Psoas muscle (tissue), 8 donors: ENCODE measurements around the gene XXYLT1. TPM values are rescaled to one million over a fixed set of nuclear protein-coding genes. Genes with fewer than 3 reads are reported as not detected.

Source experiments
- ATAC-seq, 4 donors: fragments of 200-7000 bp; cut with Tn5 transposase; one replicate each; pipeline ENCODE4 v1.9.1; 2020; ENCODE audit warnings: moderate library complexity in 3 of 4, mild to moderate bottlenecking in 2 of 4
- DNase-seq, 2 donors: peaks; one replicate each; pipeline ENCODE4 v3.0.0-alpha.2; 2020
- H3K27ac ChIP-seq: fragments of 200-600 bp; one replicate; pipeline ENCODE4 v1.8.0; 2022
- H3K27me3 ChIP-seq, 3 donors: fragments of 200-600 bp in 1 of 3; one replicate each; pipeline versions ENCODE4 v1.6.1 to v1.8.0; 2013 to 2022; ENCODE audit warnings: low read length in 2 of 3, mild to moderate bottlenecking in 2 of 3, moderate library complexity in 1 of 3; ENCODE audit not compliant: insufficient read depth in 3 of 3
- H3K36me3 ChIP-seq, 2 donors: fragments of 200-600 bp in 1 of 2; one replicate each; pipeline versions ENCODE4 v1.6.1 to v1.8.0; 2013 to 2022; ENCODE audit warnings: low read depth in 1 of 2, mild to moderate bottlenecking in 1 of 2, moderate library complexity in 1 of 2; ENCODE audit not compliant: insufficient read depth in 1 of 2
- H3K4me1 ChIP-seq: fragments of 200-600 bp; one replicate; pipeline ENCODE4 v1.8.0; 2022
- H3K4me3 ChIP-seq: fragments of 200-600 bp; one replicate; pipeline ENCODE4 v1.8.0; 2022; ENCODE audit warnings: mild to moderate bottlenecking
- H3K9me3 ChIP-seq: fragments of 200-600 bp; one replicate; pipeline ENCODE4 v1.8.0; 2022
- CTCF ChIP-seq: fragments of 200-600 bp; IDR thresholded peaks from one replicate; pipeline ENCODE4 v1.8.0; 2022; ENCODE audit warnings: antibody characterized with exemption
- WGBS, 3 donors: extraction: QIAGEN DNeasy Blood & Tissue Kit; methylation state at CpG; one replicate each; pipeline versions ENCODE4 v1.1.6 to v1.1.7; 2013; 5-methylcytosine and 5-hydroxymethylcytosine counted together
- intact Hi-C, 2 donors: fragments of 100-400 bp; cut with DNase I; formaldehyde crosslinking; loops; one replicate each; pipeline versions ENCODE4 v1.11.0 to v1.14.2; 2022
- polyA plus RNA-seq, 3 donors: library from polyadenylated mRNA; stranded (reverse); fragments of 200-250 nt; gene quantifications; one replicate each; pipeline ENCODE4 v1.2.3, GENCODE V29; 2013
- total RNA-seq, 4 donors: library from RNA; stranded (reverse); fragmentation: NEBNext Ultra II Directional in 2 of 4; extraction: Animal tissue kit (Norgen Biotek cat#: 25700) in 2 of 4; gene quantifications; one replicate each; pipeline versions ENCODE4 v1.2.1 to v1.2.4, GENCODE V29; 2021 to 2023
- donor health status: healthy with polysubstance abuse.
- donor health status: DM: no; HTN: no; CAD: no; lungs with moderate emphysema.
- donor health status: Bipolar disorder and iron deficiency.
- donor health status: healthy.
- donor health status: DM: yes; HTN: yes; CAD: no.
- donor health status: DM: no; HTN: no; CAD: no.
- donor health status: DM: no; HTN: no; CAD: no.
- donor health status: DM: yes; HTN: yes; CAD: no.

Gene XXYLT1
- total and polyA plus RNA-seq, 7 donors = 0.86 to 3.5 (median 1.8) TPM

- H3K27me3 ChIP-seq = no peaks in the 10 kb centered on the region
- intact Hi-C loops = no loop called here
- 57 to 68% (median 66%) methylated on average over 17 of the region's 17 CpGs for WGBS, 3 donors
- H3K9me3 ChIP-seq = no peaks in the 10 kb centered on the region
- H3K4me1 ChIP-seq = peaks cover 5% of the 10 kb centered on the region
- TF ChIP-seq CTCF = no peak
- H3K36me3 ChIP-seq = no peaks in the 10 kb centered on the region
- DNase-seq (peak in 1 of 2 donors; percentile 60), ATAC-seq (peak in 3 of 4 donors; percentile 43 to 78 (median 63))
- peak overlapping the region; percentile 74 for H3K27ac ChIP-seq
- H3K4me3 ChIP-seq = no peak overlapping the region
Observed at GRCh38 chr3:195178124-195178910, 92.6 kb downstream of the XXYLT1 start.

GRCh38 chr3:195177422-195178123, 93.4 kb downstream of the XXYLT1 start:
- H3K27ac ChIP-seq = no peak overlapping the region
- 95 to 98% (median 97%) methylated on average over 6 of the region's 6 CpGs for WGBS, 3 donors
- H3K9me3 ChIP-seq = no peaks in the 10 kb centered on the region
- no peaks in the 10 kb centered on the region for H3K27me3 ChIP-seq
- H3K4me1 ChIP-seq = peaks cover 8% of the 10 kb centered on the region
- no peaks in the 10 kb centered on the region for H3K36me3 ChIP-seq
- no peak for TF ChIP-seq CTCF
- DNase-seq = no peak
- intact Hi-C loops = no loop called here
- ATAC-seq = no peak
- no peak overlapping the region for H3K4me3 ChIP-seq

GRCh38 chr3:195176776-195177175, 94.2 kb downstream of the XXYLT1 start:
- ATAC-seq = no peak
- no peak overlapping the region for H3K27ac ChIP-seq
- no peak for DNase-seq
- no peaks in the 10 kb centered on the region for H3K9me3 ChIP-seq
- no peaks in the 10 kb centered on the region for H3K36me3 ChIP-seq
- WGBS, 3 donors = 95 to 97% (median 96%) methylated on average over 12 of the region's 12 CpGs
- intact Hi-C loops = no loop called here
- H3K4me1 ChIP-seq = peaks cover 16% of the 10 kb centered on the region
- no peak overlapping the region for H3K4me3 ChIP-seq
- no peak for TF ChIP-seq CTCF
- no peaks in the 10 kb centered on the region for H3K27me3 ChIP-seq

- H3K4me1 ChIP-seq = peaks cover 27% of the 10 kb centered on the region
- 94 to 95% (median 95%) methylated on average over 13 of the region's 13 CpGs for WGBS, 3 donors
- DNase-seq (no peak), ATAC-seq (no peak)
- H3K4me3 ChIP-seq = no peak overlapping the region
- intact Hi-C loops = no loop called here
- no peak for TF ChIP-seq CTCF
- no peak overlapping the region for H3K27ac ChIP-seq
- no peaks in the 10 kb centered on the region for H3K9me3 ChIP-seq
- H3K36me3 ChIP-seq = no peaks in the 10 kb centered on the region
- H3K27me3 ChIP-seq = no peaks in the 10 kb centered on the region
Observed at GRCh38 chr3:195175476-195176337, 95.3 kb downstream of the XXYLT1 start.
